Common myeloid progenitor, CD34-positive (primary cell): ENCODE data around the gene SEPTIN2. TPM values are rescaled to one million over a fixed set of nuclear protein-coding genes. Genes with fewer than 3 reads are reported as not detected.
A peak's percentile ranks its signal among the peaks of the same experiment; 100 is the strongest.

Experiments
- CTCF ChIA-PET: fragments of 350-600 bp; sonication (Branson Sonifier 250); formaldehyde crosslinking; loops from one replicate; lab custom pipeline; 2021; ENCODE audit warnings: antibody characterized with exemption; lab: Charles Lee
- POLR2A ChIA-PET: fragments of 350-600 bp; sonication (Branson Sonifier 250); formaldehyde crosslinking; loops from one replicate; lab custom pipeline; 2021; ENCODE audit warnings: antibody characterized with exemption; lab: Charles Lee
- DNase-seq, 3 donors: peaks; one replicate each; pipeline versions ENCODE4 v3.0.0 to v3.0.0-alpha.2; 2013
- H3K27ac ChIP-seq, 2 experiments: 1 replicate in 1 of 2; 2 replicates in 1 of 2; pipeline ENCODE4 v1.7.0; 2013; ENCODE audit warnings: inconsistent platforms in 2 of 2, low read length in 2 of 2, mild to moderate bottlenecking in 2 of 2, low read depth in 1 of 2, moderate library complexity in 1 of 2; ENCODE audit not compliant: severe bottlenecking in 2 of 2, insufficient read depth in 1 of 2, poor library complexity in 1 of 2
- H3K27me3 ChIP-seq, 5 experiments: replicated peaks in 2 of 5; 1 replicate in 3 of 5; 2 replicates in 2 of 5; pipeline versions ENCODE4 v1.6.1 to v1.7.0; 2013; ENCODE audit warnings: low read length in 4 of 5, mild to moderate bottlenecking in 2 of 5, moderate library complexity in 2 of 5, inconsistent platforms in 1 of 5; ENCODE audit not compliant: insufficient read depth in 5 of 5, control insufficient read depth in 4 of 5
- H3K36me3 ChIP-seq, 4 experiments: 1 replicate in 2 of 4; 2 replicates in 2 of 4; pipeline versions ENCODE4 v1.6.1 to v1.7.0; 2013; ENCODE audit warnings: low read length in 3 of 4, control low read depth in 1 of 4, mild to moderate bottlenecking in 1 of 4; ENCODE audit not compliant: control insufficient read depth in 4 of 4, insufficient read depth in 4 of 4
- H3K4me1 ChIP-seq, 4 experiments: 1 replicate in 3 of 4; 2 replicates in 1 of 4; pipeline versions ENCODE4 v1.6.1 to v1.7.1; 2013; ENCODE audit warnings: low read length in 3 of 4, mild to moderate bottlenecking in 3 of 4, control low read depth in 1 of 4, inconsistent platforms in 1 of 4, moderate library complexity in 1 of 4; ENCODE audit not compliant: control insufficient read depth in 4 of 4, insufficient read depth in 4 of 4; ENCODE audit errors: control extremely low read depth in 1 of 4
- H3K4me3 ChIP-seq, 7 experiments: 1 replicate in 4 of 7; 2 replicates in 3 of 7; pipeline versions ENCODE4 v1.5.1 to v1.7.0; 2013; ENCODE audit warnings: mild to moderate bottlenecking in 7 of 7, low read length in 6 of 7, moderate library complexity in 6 of 7, inconsistent platforms in 2 of 7, low read depth in 2 of 7, control low read depth in 1 of 7; ENCODE audit not compliant: insufficient read depth in 4 of 7, control insufficient read depth in 1 of 7; ENCODE audit errors: extremely low read depth in 1 of 7
- H3K9me3 ChIP-seq, 5 experiments: 1 replicate in 4 of 5; 2 replicates in 1 of 5; pipeline versions ENCODE4 v1.6.1 to v1.7.1; 2013; ENCODE audit warnings: low read length in 4 of 5, mild to moderate bottlenecking in 2 of 5, inconsistent platforms in 1 of 5, low read depth in 1 of 5, moderate library complexity in 1 of 5; ENCODE audit not compliant: control insufficient read depth in 4 of 5, insufficient read depth in 2 of 5; ENCODE audit errors: control extremely low read depth in 1 of 5
- WGBS: methylation state at CpG from one replicate; pipeline ENCODE4 v1.1.5; 2013; ENCODE audit not compliant: insufficient coverage; 5-methylcytosine and 5-hydroxymethylcytosine counted together
- polyA plus RNA-seq: library from polyadenylated mRNA; unstranded; fragments of 120-200 nt; gene quantifications from one replicate; pipeline ENCODE4 v1.2.1, GENCODE V29; 2013

Gene SEPTIN2
- 229 TPM for polyA plus RNA-seq

DNA sequence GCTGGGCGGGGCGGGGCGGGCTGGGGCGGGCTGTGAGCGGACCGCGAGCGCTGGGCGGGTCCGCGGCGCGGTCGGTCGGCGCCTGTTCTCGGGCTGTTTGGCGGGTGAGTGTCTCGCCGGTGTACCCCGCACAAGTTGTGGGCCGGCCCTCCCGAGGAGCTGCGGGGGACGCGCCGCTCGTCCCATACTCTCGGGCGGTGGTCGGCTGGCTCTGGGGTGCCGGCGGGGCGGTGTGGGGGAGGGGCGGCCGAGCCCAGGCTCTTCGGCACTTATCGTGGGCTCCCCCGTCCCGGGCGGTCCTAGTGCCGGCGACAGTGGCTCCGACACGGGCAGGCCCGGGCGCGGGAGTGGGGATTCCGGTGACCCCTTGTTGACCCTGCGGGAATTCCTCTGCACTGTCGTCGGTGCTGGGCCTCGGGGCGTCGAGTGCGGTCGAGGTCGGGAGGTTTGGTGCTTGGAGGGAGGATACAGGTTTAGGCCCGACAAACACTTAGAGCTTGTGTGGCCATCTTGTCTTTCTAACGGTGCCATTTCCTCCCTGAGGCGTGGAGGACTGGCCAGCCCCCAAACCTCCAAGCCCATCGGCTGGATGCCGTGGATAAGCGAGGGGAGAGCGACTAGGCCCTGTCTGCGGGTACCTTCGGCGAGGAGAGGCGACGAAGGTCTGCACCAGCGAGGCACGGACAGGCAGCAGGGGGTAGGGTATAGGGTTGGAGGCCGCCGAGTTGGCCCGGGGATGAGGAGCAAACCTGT is at the start of gene SEPTIN2:
Gene SEPTIN2 (plus strand): TSS at position 47 of the 753 bp plus-strand sequence. CDS start 8,308 bp downstream, outside the sequence.
- ChIA-PET POLR2A (interaction anchor here (0.6 to 1.5 kb wide), 5 partner anchors 9 to 72 kb away, joined by 3 to 7 read pairs (median 3); no protein-coding TSS in a partner anchor), CTCF (interaction anchor here (0.9 to 1.3 kb wide), 3 partner anchors 8 to 39 kb away, joined by 3 to 5 read pairs (median 3); no protein-coding TSS in a partner anchor)
- peak within 1 kb of the TSS; percentile 88 to 99 (median 92) for H3K4me3 ChIP-seq
- 0% methylated on average over 53 of the region's 75 CpGs for WGBS
- DNase-seq = peak; percentile 59 to 88 (median 79)
- H3K36me3 ChIP-seq = peaks cover 0 to 9% (median 0%) of the 10 kb centered on the region in 4 experiments
- peak within 1 kb of the TSS; percentile 98 for H3K27ac ChIP-seq
- H3K4me1 ChIP-seq = peaks cover 22 to 59% (median 38%) of the 10 kb centered on the region in 4 experiments
- H3K9me3 ChIP-seq = no peaks in the 10 kb centered on the region
- H3K27me3 ChIP-seq = no peaks in the 10 kb centered on the region

DNA sequence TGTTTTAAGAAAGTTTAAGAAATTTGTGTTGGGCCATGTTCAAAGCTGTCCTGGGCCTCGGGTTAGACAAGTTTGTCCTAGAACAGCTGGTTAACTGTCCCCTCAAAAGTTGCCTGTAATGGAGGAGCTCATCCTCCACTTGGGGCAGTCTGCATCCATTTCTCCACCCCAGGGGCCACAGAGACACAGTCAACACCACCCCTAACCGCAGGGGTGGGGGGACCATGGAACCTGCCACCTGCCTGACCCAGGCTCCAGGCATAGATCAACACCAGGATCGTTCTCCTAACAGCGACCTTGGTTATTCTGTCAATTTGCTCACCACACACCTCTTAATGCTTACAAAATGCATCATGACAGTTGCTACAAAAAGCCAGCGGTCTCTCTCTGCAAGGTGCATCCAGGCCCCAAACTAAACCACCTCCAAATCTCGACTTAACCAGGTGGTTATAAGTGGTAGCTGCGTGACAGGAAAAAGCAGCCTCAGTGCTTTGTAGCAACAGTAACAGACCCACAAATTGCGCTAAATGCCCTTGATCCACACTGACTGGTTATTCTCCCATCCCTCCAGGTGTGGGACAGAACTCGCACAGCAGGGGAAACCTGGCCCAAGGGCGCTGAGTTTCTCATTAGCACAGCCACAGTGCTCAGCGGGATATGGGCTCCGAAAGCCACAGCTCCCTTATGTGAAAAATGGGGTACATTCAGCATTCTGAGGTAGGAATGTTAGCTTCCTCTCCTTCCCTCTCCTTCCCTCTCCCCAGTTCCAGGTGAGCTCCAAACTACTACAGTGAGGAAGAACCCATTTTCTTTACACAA is 48.3 kb upstream of the SEPTIN2 start:
- WGBS = 87% methylated on average over 8 of the region's 12 CpGs
- no peak overlapping the region for H3K27ac ChIP-seq
- DNase-seq = no peak
- POLR2A ChIA-PET = no interaction called here
- CTCF ChIA-PET = interaction anchor here (1.0 to 1.8 kb wide), 3 partner anchors 10 to 25 kb away, joined by 3 to 5 read pairs (median 3); no protein-coding TSS in a partner anchor
- H3K4me3 ChIP-seq = no peak overlapping the region
- peaks cover 7 to 17% (median 11%) of the 10 kb centered on the region in 4 experiments for H3K4me1 ChIP-seq
- peaks cover 9 to 59% (median 42%) of the 10 kb centered on the region in 4 experiments for H3K36me3 ChIP-seq
- H3K27me3 ChIP-seq = no peaks in the 10 kb centered on the region
- no peaks in the 10 kb centered on the region for H3K9me3 ChIP-seq

DNA sequence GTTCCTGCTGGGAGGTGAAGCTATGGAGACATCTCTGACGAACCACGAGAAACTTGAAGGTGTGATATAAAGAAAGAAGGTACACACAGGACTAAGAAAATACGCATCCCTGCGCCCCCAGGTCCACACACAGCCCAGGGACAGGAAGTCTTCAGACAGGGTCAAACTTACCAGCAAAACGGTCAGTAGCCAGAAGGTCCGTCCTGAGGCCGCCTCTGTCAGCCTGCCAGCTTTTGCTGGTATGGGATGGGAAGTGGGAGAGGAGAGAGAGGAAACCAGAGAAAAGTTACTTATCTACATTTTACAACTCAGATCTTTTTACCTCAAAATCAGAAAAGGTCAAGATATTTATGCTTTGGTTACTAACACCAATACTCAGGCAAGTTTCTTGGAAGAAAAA is 47.4 kb upstream of the SEPTIN2 start:
- Histone ChIP-seq H3K4me1 (peaks cover 7 to 22% (median 16%) of the 10 kb centered on the region in 4 experiments), H3K27ac (no peak overlapping the region), H3K9me3 (no peaks in the 10 kb centered on the region), H3K36me3 (peaks cover 5 to 50% (median 34%) of the 10 kb centered on the region in 4 experiments), H3K27me3 (no peaks in the 10 kb centered on the region), H3K4me3 (no peak overlapping the region)
- CTCF ChIA-PET = interaction anchor here (1.0 to 1.8 kb wide), 2 partner anchors 19 to 24 kb away, joined by 3 to 5 read pairs; no protein-coding TSS in a partner anchor
- no peak for DNase-seq
- POLR2A ChIA-PET = interaction anchor here (0.6 kb wide), 1 partner anchor 15 kb away, joined by 7 read pairs; no protein-coding TSS in a partner anchor
- WGBS = 100% methylated on average over 2 of the region's 7 CpGs

DNA sequence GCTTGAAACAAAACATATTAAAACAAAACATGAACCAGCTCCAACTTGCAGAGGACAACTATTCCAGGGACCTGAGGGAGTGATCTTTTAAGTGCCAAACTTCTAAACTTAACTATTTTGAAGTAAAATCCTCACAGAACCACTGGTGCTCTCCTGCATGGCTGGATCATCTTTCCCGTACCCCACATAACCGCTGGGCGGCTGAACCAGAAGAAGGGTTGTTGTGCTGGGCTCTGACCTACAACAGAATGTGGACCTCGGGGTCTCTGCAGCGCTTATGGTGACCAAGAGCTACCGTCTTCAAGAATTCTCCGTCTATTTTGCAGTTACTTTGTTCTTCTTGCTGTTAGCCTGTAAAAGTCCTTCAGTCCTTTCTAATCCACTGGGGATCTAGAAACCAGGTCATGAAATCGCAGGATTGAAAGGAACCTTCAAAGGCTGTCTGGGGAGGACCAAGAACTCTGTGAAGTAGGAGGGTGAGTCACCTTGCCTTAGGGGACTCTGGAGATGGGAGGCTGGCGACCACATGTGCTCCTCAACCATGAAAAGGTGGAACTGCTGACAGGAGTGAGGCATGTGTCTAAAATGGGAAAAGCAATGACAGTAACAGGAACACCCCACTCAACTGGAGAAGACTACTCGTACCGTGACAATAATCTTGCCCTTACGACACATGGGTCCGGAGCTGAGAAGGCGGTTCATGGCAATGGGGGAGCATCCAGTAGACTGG is 46.8 kb upstream of the SEPTIN2 start:
- no peak overlapping the region for H3K4me3 ChIP-seq
- H3K4me1 ChIP-seq = peaks cover 7 to 26% (median 20%) of the 10 kb centered on the region in 4 experiments
- H3K27ac ChIP-seq = no peak overlapping the region
- no peaks in the 10 kb centered on the region for H3K27me3 ChIP-seq
- POLR2A ChIA-PET = interaction anchor here (0.6 kb wide), 1 partner anchor 15 kb away, joined by 7 read pairs; no protein-coding TSS in a partner anchor
- H3K9me3 ChIP-seq = no peaks in the 10 kb centered on the region
- no peak for DNase-seq
- 93% methylated on average over 14 of the region's 14 CpGs for WGBS
- peaks cover 5 to 45% (median 29%) of the 10 kb centered on the region in 4 experiments for H3K36me3 ChIP-seq
- CTCF ChIA-PET = no interaction called here

DNA sequence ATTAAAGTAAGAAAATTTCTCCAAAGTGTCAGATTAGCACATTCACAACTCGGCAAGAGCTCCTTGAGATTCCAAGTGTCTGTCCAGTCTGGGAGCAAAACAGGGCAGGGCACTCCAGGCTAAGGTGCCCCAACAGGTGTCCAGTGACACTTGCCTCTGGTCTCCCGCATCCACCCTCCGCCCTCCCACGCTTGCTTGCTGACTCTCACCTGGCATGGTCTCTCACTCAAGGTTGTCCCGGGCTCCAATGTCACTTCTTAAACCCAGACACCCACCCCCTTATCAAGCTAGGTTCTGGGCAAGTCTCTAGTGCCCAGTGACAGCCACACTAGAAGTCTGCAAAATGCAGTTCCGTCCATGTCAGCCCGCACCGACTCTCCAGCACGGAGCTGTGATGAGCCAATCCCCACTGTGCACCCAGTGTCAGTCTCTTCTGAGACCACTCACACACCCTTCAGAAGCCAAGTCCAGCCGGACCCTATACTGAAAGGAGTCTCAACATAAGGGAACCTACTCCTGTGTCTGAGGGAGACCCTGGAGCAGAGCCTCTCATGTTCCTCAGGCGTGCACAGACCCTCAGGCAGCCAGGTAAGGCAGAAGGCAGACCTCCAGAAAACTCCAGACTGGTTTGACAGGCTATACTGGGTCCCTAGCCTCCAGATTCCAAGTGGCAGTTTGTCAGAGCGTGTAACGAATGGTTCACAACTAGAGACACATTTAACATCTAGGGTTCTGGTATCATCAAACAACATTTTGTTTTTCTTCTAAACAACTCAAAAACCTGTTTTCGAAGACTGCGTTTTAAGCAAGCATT is 45.8 kb upstream of the SEPTIN2 start:
- H3K27ac ChIP-seq = no peak overlapping the region
- no peaks in the 10 kb centered on the region for H3K27me3 ChIP-seq
- DNase-seq = no peak
- H3K4me1 ChIP-seq = peaks cover 7 to 26% (median 20%) of the 10 kb centered on the region in 4 experiments
- peaks cover 5 to 38% (median 22%) of the 10 kb centered on the region in 4 experiments for H3K36me3 ChIP-seq
- CTCF ChIA-PET = no interaction called here
- 98% methylated on average over 13 of the region's 15 CpGs for WGBS
- POLR2A ChIA-PET = no interaction called here
- H3K9me3 ChIP-seq = no peaks in the 10 kb centered on the region
- no peak overlapping the region for H3K4me3 ChIP-seq

DNA sequence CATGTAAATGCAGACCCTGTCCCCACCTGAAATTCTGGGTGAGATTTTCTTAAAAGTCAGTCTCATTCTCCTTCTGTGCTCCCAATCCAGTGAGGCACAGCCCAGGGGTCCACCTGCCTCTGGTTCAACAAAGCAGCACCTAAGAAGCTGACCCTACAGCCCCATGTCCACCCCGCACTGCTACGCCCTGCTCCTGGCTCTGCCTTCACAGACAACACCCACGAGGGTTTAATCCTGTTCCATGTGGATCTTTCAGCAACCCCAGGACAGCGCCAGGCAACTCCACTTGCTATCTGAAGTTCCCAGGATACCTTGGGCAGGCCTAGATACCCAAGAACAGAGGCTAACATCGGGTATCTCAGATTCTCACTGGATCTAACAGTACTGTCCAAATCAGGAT is 45.2 kb upstream of the SEPTIN2 start:
- Histone ChIP-seq H3K4me3 (no peak overlapping the region), H3K27me3 (no peaks in the 10 kb centered on the region), H3K9me3 (no peaks in the 10 kb centered on the region), H3K36me3 (peaks cover 5 to 35% (median 18%) of the 10 kb centered on the region in 4 experiments), H3K27ac (no peak overlapping the region), H3K4me1 (peaks cover 7 to 26% (median 20%) of the 10 kb centered on the region in 4 experiments)
- CTCF ChIA-PET = no interaction called here
- WGBS = 95% methylated on average over 5 of the region's 5 CpGs
- POLR2A ChIA-PET = interaction anchor here (1.4 kb wide), 1 partner anchor 45 kb away, joined by 3 read pairs; the partner anchor contains the start of genes HDLBP and SEPTIN2
- no peak for DNase-seq
